Measurements from ENCODE around the gene RTN4R.

Gene RTN4R

GRCh38 chr22:20203142-20203551 is 65.0 kb downstream of the RTN4R start:
- DNase-seq (ENCODE audit: low read depth): no peak
- TF ChIP-seq CTCF (IDR thresholded peaks at IDR 0.05; ENCODE audit: insufficient read depth, low read depth, low read length, missing control alignments): no peak

GRCh38 chr22:20201837-20202392 is 66.2 kb downstream of the RTN4R start:
- H3K4me3 ChIP-seq (ENCODE audit: low read length): no peak overlapping the region
- TF ChIP-seq CTCF (IDR thresholded peaks at IDR 0.05; ENCODE audit: insufficient read depth, low read depth, low read length, missing control alignments): no peak
- DNase-seq (ENCODE audit: low read depth): no peak

More at GRCh38 chr22:20203142-20203551, 65.0 kb downstream of the RTN4R start:
- H3K4me3 ChIP-seq (ENCODE audit: low read length): no peak overlapping the region

GRCh38 chr22:20199906-20200305 is 68.2 kb downstream of the RTN4R start:
- TF ChIP-seq CTCF (IDR thresholded peaks at IDR 0.05; ENCODE audit: insufficient read depth, low read depth, low read length, missing control alignments): no peak
- no peak for DNase-seq (ENCODE audit: low read depth)
- H3K4me3 ChIP-seq (ENCODE audit: low read length): no peak overlapping the region

GRCh38 chr22:20199413-20199842 is 68.7 kb downstream of the RTN4R start:
- no peak overlapping the region for H3K4me3 ChIP-seq (ENCODE audit: low read length)
- no peak for TF ChIP-seq CTCF (IDR thresholded peaks at IDR 0.05; ENCODE audit: insufficient read depth, low read depth, low read length, missing control alignments)
- no peak for DNase-seq (ENCODE audit: low read depth)

GRCh38 chr22:20198557-20199319 is 69.4 kb downstream of the RTN4R start:
- no peak overlapping the region for H3K4me3 ChIP-seq (ENCODE audit: low read length)
- no peak for DNase-seq (ENCODE audit: low read depth)
- TF ChIP-seq CTCF (IDR thresholded peaks at IDR 0.05; ENCODE audit: insufficient read depth, low read depth, low read length, missing control alignments): no peak

- TF ChIP-seq CTCF (IDR thresholded peaks at IDR 0.05; ENCODE audit: insufficient read depth, low read depth, low read length, missing control alignments): no peak
- no peak overlapping the region for H3K4me3 ChIP-seq (ENCODE audit: low read length)
- no peak for DNase-seq (ENCODE audit: low read depth)
These were observed 70.6 kb downstream of the RTN4R start for GRCh38 chr22:20197407-20198030.
